NCI-H2107 treated with DMSO at 0.1 percent for 48 hours (cell line): ENCODE data around the gene PDLIM4.

ENCODE experiments used
- DNase-seq: peaks from one replicate; lab custom pipeline; 2025; ENCODE audit not compliant: unreplicated experiment; lab: John Stamatoyannopoulos, UW

Gene PDLIM4

GRCh38 chr5:132227235-132227484 lies 30.3 kb upstream of the PDLIM4 start:
- DNase-seq: no peak

DNA sequence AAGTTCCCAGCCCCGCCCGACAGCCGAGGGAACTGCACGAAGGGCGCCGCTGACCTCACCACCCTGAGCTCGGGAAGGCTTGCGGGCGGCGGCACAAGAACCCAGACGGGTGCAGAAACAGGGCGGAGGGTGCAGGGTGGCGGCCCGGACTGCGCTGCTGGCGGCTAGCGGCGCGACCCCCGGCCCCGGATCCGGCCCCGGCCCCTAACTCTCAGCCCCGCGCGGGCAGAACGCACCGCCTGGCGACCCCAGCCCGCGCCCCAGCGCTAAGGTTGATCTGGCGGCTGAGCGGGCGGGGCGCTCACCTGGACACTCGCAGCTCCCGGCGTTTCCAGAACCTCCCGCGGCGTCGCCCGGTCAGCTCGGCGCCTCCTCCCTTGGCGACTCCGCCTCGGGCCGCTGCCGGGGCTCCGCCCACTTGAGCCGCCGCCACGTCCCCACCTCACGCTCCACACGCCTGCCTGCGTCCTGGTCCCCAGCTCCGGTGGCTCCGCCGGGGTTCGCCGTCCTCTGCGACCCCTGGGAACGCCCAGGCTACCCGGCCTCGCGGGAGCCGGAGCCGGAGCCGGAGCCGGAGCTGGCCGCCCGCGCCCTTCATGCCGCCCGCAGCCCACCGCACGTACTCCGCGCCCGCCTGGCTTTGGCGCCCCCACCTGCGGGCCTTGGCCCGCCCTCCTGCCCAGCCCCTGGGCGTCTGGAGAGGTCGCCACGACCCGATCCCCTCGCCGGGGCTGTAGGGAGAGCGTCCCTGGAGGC lies 29.8 kb upstream of the PDLIM4 start, which contains the start of gene P4HA2:
TSS of gene P4HA2 (minus strand) at position 369 of the 756 bp plus-strand sequence. CDS start 9,227 bp downstream, outside the sequence.
- DNase-seq: peak; percentile 21

- no peak for DNase-seq
Observed at GRCh38 chr5:132228241-132229035, 29.1 kb upstream of the PDLIM4 start.

DNA sequence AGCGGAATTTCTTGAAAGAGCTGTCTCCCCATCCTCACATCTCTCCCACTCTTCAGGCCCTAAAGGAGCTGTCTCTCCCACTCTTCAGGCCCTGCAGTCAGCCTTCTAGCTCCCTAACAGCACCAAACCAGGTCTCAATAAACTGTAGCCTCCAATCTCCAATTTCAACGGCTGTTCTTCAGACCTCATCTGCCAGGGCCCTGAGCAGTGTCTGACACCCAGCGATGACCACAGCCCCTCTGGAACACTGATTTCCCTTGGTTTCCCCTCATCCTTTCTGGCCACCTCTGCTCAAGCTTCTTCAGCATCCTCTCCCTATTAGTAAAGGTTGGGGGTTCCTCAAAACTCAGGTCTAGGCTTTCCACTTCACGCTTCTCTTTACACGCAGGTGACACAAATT lies 28.3 kb upstream of the PDLIM4 start:
- DNase-seq: no peak

DNA sequence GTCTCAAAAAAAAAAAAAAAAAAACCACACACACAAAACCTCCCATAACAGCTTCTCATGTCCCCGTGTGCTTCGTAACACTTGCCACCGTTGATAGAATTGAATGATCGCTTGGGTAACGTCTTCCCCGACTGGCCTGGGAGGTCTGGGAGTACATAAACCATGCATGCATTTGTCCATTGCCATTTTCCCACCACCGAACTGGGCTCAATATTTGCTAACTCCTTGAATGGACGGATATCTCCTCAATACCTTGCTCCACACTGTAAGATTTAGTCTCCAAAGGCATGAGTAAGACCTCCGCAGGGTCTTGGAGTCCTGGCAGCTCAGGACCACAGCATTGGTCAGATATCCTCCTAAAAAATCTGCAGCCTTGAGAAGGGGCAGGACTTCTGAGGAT lies 26.6 kb upstream of the PDLIM4 start:
- no peak for DNase-seq

- no peak for DNase-seq
Observed at GRCh38 chr5:132232465-132232864, 25.0 kb upstream of the PDLIM4 start.

- no peak for DNase-seq
Observed at GRCh38 chr5:132233081-132233480, 24.4 kb upstream of the PDLIM4 start.

- DNase-seq: no peak
Observed at GRCh38 chr5:132233811-132234683, 23.4 kb upstream of the PDLIM4 start.

DNA sequence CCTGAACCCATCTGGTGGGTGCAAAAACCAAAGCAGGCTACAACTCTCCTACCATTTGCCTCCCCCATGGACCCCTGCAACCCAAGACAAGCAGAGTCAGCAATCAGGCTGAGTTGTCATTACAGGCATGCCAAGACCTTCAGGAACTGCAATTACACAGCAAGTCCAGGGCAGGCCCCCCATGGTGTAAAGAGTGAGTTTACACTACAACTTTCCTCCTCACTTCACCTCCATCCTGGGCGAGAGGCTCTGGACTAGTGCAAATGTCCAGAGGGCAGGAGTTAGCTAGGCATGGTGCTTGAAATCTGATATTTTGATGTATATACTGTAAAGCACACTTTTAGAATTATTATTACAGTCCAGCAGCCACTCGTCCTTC lies 22.8 kb upstream of the PDLIM4 start:
- DNase-seq: no peak

DNA sequence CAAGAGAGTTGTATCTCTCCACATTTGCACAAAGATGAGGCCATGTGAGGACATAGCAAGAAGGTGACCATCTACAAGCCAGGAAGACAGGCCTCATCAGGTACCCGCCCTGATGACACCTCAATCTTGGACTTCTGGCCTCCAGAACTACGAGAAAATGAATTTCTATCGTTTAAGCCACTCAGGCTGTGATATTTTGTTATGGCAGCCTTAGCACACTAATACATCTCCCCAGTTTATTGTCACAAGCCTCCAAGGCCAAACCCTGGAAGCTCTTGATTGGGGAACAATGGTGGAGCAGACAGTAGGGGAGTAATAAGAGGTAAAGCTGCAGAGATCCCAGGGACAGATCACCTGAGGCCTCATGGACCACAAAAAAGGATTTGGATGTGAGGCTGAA lies 22.2 kb upstream of the PDLIM4 start:
- no peak for DNase-seq

- DNase-seq: no peak
Observed at GRCh38 chr5:132237141-132237540, 20.4 kb upstream of the PDLIM4 start.

- no peak for DNase-seq
Observed at GRCh38 chr5:132237670-132238069, 19.8 kb upstream of the PDLIM4 start.

GRCh38 chr5:132238169-132238744 lies 19.2 kb upstream of the PDLIM4 start:
- peak; percentile 6 for DNase-seq

DNA sequence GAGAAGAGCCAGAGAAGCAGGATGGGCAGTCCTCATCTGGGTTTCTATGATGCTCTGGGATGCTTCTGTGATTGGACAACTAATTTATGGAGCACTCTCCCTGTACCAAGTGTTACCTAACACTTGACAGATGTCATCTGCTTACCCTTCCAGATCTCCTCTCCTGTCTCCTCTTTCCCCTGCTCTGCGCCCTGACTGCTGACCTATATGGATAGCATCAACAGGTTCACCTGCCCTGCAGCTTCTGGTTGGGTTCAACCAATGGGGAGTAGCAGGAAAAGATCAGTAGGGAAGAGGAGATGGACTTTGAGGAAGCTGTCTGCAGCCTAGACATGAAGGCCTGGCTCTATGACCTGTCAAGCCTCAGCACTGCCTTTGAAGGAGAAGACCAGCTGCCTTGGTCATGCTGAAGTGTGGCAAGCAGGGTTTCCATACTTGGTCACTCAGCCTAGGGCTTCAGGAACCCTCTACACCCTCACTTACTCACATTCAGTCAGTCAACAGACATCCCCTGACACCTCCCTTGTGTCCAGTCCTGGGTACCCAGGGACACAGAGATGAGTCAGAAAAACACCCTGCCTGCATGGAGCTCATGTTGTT lies 18.5 kb upstream of the PDLIM4 start:
- no peak for DNase-seq

GRCh38 chr5:132239776-132240175 lies 17.7 kb upstream of the PDLIM4 start:
- DNase-seq: no peak

DNA sequence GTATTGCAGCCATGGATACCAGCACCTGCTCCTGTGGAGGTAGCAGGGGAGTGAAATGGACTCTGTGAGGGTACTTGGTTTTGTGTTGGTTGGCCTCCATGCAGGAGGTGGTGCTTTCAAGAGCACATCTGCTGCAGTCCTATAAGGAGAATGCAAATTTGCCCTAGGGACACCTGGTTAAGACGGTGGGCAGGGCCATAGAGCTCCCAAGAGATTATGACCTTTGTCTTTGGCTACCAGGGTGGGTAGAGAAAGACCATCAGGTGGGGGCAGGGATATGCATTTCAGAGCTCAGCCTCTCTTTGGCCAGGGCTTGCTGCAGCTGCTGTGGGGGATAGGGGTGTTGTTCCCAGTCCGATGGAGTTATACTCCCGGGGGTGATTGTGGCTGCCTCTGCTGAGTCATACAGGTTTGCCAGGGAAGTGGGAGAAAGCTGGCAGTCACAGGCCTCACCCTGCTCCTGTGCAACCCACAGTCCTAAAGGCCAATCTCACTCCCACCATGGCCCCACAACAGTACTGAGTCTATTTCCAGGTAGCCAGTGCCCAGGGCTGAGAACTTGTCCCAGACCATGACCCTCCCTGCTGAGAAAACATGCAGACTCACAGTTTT lies 14.0 kb upstream of the PDLIM4 start:
- DNase-seq: peak; percentile 31

GRCh38 chr5:132245593-132245992 lies 11.9 kb upstream of the PDLIM4 start:
- no peak for DNase-seq

DNA sequence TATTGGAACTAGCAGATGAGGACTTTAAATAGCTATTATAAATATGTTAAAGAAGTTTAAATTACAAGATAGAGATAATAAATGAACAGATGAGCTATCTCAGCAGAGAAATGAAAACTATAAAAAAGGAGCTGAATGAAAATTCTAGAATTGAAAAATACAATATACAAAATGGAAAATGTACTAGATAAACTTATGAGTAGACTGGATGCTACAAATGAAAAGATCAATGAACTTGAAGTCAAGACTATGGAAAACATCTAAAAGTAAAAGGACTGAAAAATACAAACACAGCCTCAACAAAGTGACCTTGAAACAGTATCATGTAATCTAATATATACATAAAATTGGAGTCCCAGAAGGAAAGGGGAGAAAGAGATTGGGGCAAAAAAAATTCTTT lies 10.7 kb upstream of the PDLIM4 start:
- no peak for DNase-seq

DNA sequence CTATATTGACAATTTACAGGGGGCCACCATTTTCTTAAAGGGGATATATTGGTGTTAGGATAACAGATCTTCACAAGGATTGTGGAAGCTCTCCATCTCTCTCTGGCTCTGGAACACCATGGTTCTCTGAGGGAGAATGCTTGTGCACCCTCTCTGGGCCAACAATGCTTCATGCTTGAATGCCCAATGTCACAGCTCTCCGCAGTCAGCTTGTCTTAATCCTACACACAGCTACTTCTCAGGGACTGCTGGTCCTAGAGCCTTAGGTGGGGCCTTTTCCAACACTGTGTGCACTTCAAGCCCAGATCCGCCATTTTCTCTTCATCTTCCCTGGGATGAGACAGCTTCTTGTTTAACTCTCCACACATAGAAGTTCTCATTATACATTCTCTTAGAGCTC lies 6.9 kb upstream of the PDLIM4 start:
- DNase-seq: no peak

- no peak for DNase-seq
Observed at GRCh38 chr5:132251220-132251725, 6.2 kb upstream of the PDLIM4 start.
